Fibroblast of pulmonary artery (primary cell): ENCODE data around the gene PLTP.
"Not testable (repeated sequence)": the region's sequence is repeated elsewhere in the genome, so short reads cannot be mapped to it uniquely, and the experiment has no call there.

Experiments
- DNase-seq: peaks from one replicate; pipeline ENCODE4 v3.0.0-alpha.2; 2010; ENCODE audit warnings: low read depth
- H3K4me3 ChIP-seq: replicated peaks from 2 replicates; pipeline ENCODE4 v1.5.1; 2011; ENCODE audit warnings: low read depth, mild to moderate bottlenecking, control low read depth, low read length, moderate library complexity
- CTCF ChIP-seq: IDR thresholded peaks from 2 replicates; pipeline ENCODE4 v1.5.1; 2011; ENCODE audit warnings: mild to moderate bottlenecking, control low read depth, low read length, inconsistent platforms; ENCODE audit errors: missing control alignments

PLTP gene

GRCh38 chr20:45874576-45874975, 37.4 kb downstream of the PLTP start:
- TF ChIP-seq CTCF, result no peak
- no peak overlapping the region for H3K4me3 ChIP-seq
- no peak for DNase-seq

- H3K4me3 ChIP-seq, DNase-seq: not testable (repeated sequence)
Observed at GRCh38 chr20:45874104-45874481, 37.9 kb downstream of the PLTP start.

- TF ChIP-seq CTCF, result no peak
- no peak for DNase-seq
- no peak overlapping the region for H3K4me3 ChIP-seq
Observed at GRCh38 chr20:45873409-45874103, 38.4 kb downstream of the PLTP start.

GRCh38 chr20:45872626-45873025, 39.3 kb downstream of the PLTP start:
- no peak overlapping the region for H3K4me3 ChIP-seq
- TF ChIP-seq CTCF, result no peak
- no peak for DNase-seq

GRCh38 chr20:45867819-45868176, 44.2 kb downstream of the PLTP start:
- no peak overlapping the region for H3K4me3 ChIP-seq
- TF ChIP-seq CTCF, result no peak

GRCh38 chr20:45867136-45867818, 44.7 kb downstream of the PLTP start:
- H3K4me3 ChIP-seq, result no peak overlapping the region
- no peak for DNase-seq
- TF ChIP-seq CTCF, result no peak

More at GRCh38 chr20:45867819-45868176, 44.2 kb downstream of the PLTP start:
- peak; percentile 40 for DNase-seq

GRCh38 chr20:45866454-45866853, 45.5 kb downstream of the PLTP start:
- DNase-seq, result no peak
- no peak overlapping the region for H3K4me3 ChIP-seq
- TF ChIP-seq CTCF, result no peak
